ENCODE measurements around the gene GNAQ. TPM values are rescaled to one million over a fixed set of nuclear protein-coding genes. Genes with fewer than 3 reads are reported as not detected.

Gene GNAQ
- total RNA-seq, 2 donors from 2014 or later = 46.0 to 58.8 TPM

- Histone ChIP-seq H3K4me1 (ENCODE audit: control insufficient read depth in 1 of 2, low read depth in 2 of 2) (peaks cover 6 to 10% of the 10 kb centered on the region in 2 donors), H3K9me3 (no peaks in the 10 kb centered on the region), H3K36me3 (no peaks in the 10 kb centered on the region), H3K4me3 (no peak overlapping the region), H3K27me3 (replicated peaks; ENCODE audit: insufficient read depth) (no peaks in the 10 kb centered on the region), H3K27ac (no peak overlapping the region)
- DNase-seq (ENCODE audit: low spot score) (no peak), ATAC-seq (ENCODE audit: insufficient number of reproducible peaks, low FRiP score, low read depth) (no peak)
- no peak for TF ChIP-seq CTCF (IDR thresholded peaks at IDR 0.05)
Observed at GRCh38 chr9:77968506-77968905, 63.1 kb downstream of the GNAQ start.

- ATAC-seq (ENCODE audit: insufficient number of reproducible peaks, low FRiP score, low read depth) (no peak), DNase-seq (ENCODE audit: low spot score) (no peak)
- no peaks in the 10 kb centered on the region for H3K9me3 ChIP-seq
- TF ChIP-seq CTCF (IDR thresholded peaks at IDR 0.05) = no peak
- H3K4me1 ChIP-seq (ENCODE audit: control insufficient read depth in 1 of 2, low read depth in 2 of 2) = peaks cover 16 to 20% of the 10 kb centered on the region in 2 donors
- H3K4me3 ChIP-seq = no peak overlapping the region
- no peaks in the 10 kb centered on the region for H3K27me3 ChIP-seq (replicated peaks; ENCODE audit: insufficient read depth)
- H3K27ac ChIP-seq = peak overlapping the region in 1 of 2 donors; percentile 56
- H3K36me3 ChIP-seq = no peaks in the 10 kb centered on the region
Observed at GRCh38 chr9:77966718-77967117, 64.9 kb downstream of the GNAQ start.

GRCh38 chr9:77965445-77966123 lies 66.0 kb downstream of the GNAQ start:
- TF ChIP-seq CTCF (IDR thresholded peaks at IDR 0.05) = no peak
- no peak for ATAC-seq (ENCODE audit: insufficient number of reproducible peaks, low FRiP score, low read depth)
- peak overlapping the region in 1 of 2 donors; percentile 23 for H3K27ac ChIP-seq
- no peaks in the 10 kb centered on the region for H3K9me3 ChIP-seq
- peaks cover 27 to 32% of the 10 kb centered on the region in 2 donors for H3K4me1 ChIP-seq (ENCODE audit: control insufficient read depth in 1 of 2, low read depth in 2 of 2)
- H3K27me3 ChIP-seq (replicated peaks; ENCODE audit: insufficient read depth) = no peaks in the 10 kb centered on the region
- no peaks in the 10 kb centered on the region for H3K36me3 ChIP-seq
- DNase-seq (ENCODE audit: low spot score) = no peak
- no peak overlapping the region for H3K4me3 ChIP-seq

- DNase-seq (ENCODE audit: low spot score) = no peak
- Histone ChIP-seq H3K9me3 (no peaks in the 10 kb centered on the region), H3K4me3 (no peak overlapping the region), H3K36me3 (no peaks in the 10 kb centered on the region), H3K4me1 (ENCODE audit: control insufficient read depth in 1 of 2, low read depth in 2 of 2) (peaks cover 37 to 43% of the 10 kb centered on the region in 2 donors), H3K27me3 (replicated peaks; ENCODE audit: insufficient read depth) (no peaks in the 10 kb centered on the region), H3K27ac (no peak overlapping the region)
- TF ChIP-seq CTCF (IDR thresholded peaks at IDR 0.05) = no peak
- no peak for ATAC-seq (ENCODE audit: insufficient number of reproducible peaks, low FRiP score, low read depth)
Observed at GRCh38 chr9:77964258-77964657, 67.4 kb downstream of the GNAQ start.

GRCh38 chr9:77961541-77961940 lies 70.1 kb downstream of the GNAQ start:
- Histone ChIP-seq H3K4me3 (peak overlapping the region; percentile 55), H3K36me3 (no peaks in the 10 kb centered on the region), H3K9me3 (no peaks in the 10 kb centered on the region), H3K4me1 (ENCODE audit: control insufficient read depth in 1 of 2, low read depth in 2 of 2) (peaks cover 58 to 61% of the 10 kb centered on the region in 2 donors), H3K27ac (peak overlapping the region; percentile 51 to 72), H3K27me3 (replicated peaks; ENCODE audit: insufficient read depth) (no peaks in the 10 kb centered on the region)
- TF ChIP-seq CTCF (IDR thresholded peaks at IDR 0.05) = no peak
- ATAC-seq (ENCODE audit: insufficient number of reproducible peaks, low FRiP score, low read depth) = no peak
- no peak for DNase-seq (ENCODE audit: low spot score)
